ENCODE data around the gene CLDN17.

Gene CLDN17

GRCh38 chr21:30166171-30166570, 434 bp downstream of the CLDN17 start:
- TF ChIP-seq CEBPB (IDR thresholded peaks at IDR 0.05): no peak
- TF ChIP-seq TCF12 (IDR thresholded peaks at IDR 0.05; ENCODE audit: low read depth): no peak
- TF ChIP-seq RAD21 (IDR thresholded peaks at IDR 0.05; ENCODE audit: low read depth): no peak
- no peak for TF ChIP-seq EP300 (IDR thresholded peaks at IDR 0.05; ENCODE audit: borderline replicate concordance)
- no peak for TF ChIP-seq CREB1 (IDR thresholded peaks at IDR 0.05; ENCODE audit: low read depth)
- TF ChIP-seq TEAD4 (IDR thresholded peaks at IDR 0.05): no peak
- TF ChIP-seq YY1 (IDR thresholded peaks at IDR 0.05; ENCODE audit: low read depth): no peak
- TF ChIP-seq TAF1 (IDR thresholded peaks at IDR 0.05; ENCODE audit: low read depth): no peak
- TF ChIP-seq ZBTB7A (IDR thresholded peaks at IDR 0.05; ENCODE audit: low read depth): no peak
- no peak for TF ChIP-seq NFIC (IDR thresholded peaks at IDR 0.05)
- no peak for TF ChIP-seq MAX (IDR thresholded peaks at IDR 0.05)
- TF ChIP-seq, protein P1, sequence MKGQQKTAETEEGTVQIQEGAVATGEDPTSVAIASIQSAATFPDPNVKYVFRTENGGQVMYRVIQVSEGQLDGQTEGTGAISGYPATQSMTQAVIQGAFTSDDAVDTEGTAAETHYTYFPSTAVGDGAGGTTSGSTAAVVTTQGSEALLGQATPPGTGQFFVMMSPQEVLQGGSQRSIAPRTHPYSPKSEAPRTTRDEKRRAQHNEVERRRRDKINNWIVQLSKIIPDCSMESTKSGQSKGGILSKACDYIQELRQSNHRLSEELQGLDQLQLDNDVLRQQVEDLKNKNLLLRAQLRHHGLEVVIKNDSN (IDR thresholded peaks at IDR 0.05): no peak

- no peak for TF ChIP-seq ZBTB7A (IDR thresholded peaks at IDR 0.05; ENCODE audit: low read depth)
- TF ChIP-seq EGR1 (IDR thresholded peaks at IDR 0.05): no peak
- no peak for TF ChIP-seq TEAD4 (IDR thresholded peaks at IDR 0.05)
- no peak for TF ChIP-seq TCF12 (IDR thresholded peaks at IDR 0.05; ENCODE audit: low read depth)
- TF ChIP-seq, protein P2, sequence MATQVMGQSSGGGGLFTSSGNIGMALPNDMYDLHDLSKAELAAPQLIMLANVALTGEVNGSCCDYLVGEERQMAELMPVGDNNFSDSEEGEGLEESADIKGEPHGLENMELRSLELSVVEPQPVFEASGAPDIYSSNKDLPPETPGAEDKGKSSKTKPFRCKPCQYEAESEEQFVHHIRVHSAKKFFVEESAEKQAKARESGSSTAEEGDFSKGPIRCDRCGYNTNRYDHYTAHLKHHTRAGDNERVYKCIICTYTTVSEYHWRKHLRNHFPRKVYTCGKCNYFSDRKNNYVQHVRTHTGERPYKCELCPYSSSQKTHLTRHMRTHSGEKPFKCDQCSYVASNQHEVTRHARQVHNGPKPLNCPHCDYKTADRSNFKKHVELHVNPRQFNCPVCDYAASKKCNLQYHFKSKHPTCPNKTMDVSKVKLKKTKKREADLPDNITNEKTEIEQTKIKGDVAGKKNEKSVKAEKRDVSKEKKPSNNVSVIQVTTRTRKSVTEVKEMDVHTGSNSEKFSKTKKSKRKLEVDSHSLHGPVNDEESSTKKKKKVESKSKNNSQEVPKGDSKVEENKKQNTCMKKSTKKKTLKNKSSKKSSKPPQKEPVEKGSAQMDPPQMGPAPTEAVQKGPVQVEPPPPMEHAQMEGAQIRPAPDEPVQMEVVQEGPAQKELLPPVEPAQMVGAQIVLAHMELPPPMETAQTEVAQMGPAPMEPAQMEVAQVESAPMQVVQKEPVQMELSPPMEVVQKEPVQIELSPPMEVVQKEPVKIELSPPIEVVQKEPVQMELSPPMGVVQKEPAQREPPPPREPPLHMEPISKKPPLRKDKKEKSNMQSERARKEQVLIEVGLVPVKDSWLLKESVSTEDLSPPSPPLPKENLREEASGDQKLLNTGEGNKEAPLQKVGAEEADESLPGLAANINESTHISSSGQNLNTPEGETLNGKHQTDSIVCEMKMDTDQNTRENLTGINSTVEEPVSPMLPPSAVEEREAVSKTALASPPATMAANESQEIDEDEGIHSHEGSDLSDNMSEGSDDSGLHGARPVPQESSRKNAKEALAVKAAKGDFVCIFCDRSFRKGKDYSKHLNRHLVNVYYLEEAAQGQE (IDR thresholded peaks at IDR 0.05; ENCODE audit: low read depth): no peak
- TF ChIP-seq, protein P1 (IDR thresholded peaks at IDR 0.05): no peak
- TF ChIP-seq FOXM1 (IDR thresholded peaks at IDR 0.05; ENCODE audit: borderline replicate concordance, low read depth): no peak
- no peak for TF ChIP-seq NFIC (IDR thresholded peaks at IDR 0.05)
Observed at GRCh38 chr21:30164796-30165195, 1.8 kb downstream of the CLDN17 start.

DNA sequence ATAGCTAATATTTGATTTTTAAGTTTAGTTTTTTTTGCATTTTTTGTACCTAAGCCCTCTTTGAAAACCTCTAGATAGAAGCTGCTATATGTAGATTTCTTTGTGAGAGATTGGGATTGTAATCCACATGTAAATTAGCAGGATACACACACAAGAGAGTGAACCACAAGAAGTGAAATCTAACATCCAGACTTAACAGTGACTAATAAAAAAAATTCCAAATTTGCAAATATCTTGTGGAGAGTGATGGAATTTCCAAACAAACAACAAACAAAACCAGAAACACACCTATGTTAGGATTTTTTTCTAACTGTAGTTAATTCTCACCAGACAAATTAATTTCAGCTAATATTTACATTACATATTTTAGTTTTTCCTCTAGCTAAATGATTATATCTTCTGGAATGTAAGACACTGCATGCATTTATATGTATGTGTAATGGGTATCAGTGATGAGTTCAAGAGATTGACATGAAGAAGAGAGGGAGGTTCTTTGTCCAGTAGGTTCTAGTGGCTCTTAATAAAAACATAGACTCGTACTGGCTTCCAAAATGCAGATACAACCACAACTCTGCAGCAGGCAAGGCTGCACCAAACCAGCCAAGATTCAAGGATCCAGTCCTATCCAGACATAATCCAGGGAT, 12.8 kb downstream of the CLDN17 start:
- no peak for TF ChIP-seq EGR1 (IDR thresholded peaks at IDR 0.05)
- no peak for TF ChIP-seq NFIC (IDR thresholded peaks at IDR 0.05)
- TF ChIP-seq TCF12 (IDR thresholded peaks at IDR 0.05; ENCODE audit: low read depth): no peak
- no peak for TF ChIP-seq CREB1 (IDR thresholded peaks at IDR 0.05; ENCODE audit: low read depth)
- no peak for TF ChIP-seq MAX (IDR thresholded peaks at IDR 0.05)
- no peak for TF ChIP-seq FOXM1 (IDR thresholded peaks at IDR 0.05; ENCODE audit: borderline replicate concordance, low read depth)
- TF ChIP-seq EP300 (IDR thresholded peaks at IDR 0.05; ENCODE audit: borderline replicate concordance): no peak
- no peak for TF ChIP-seq TEAD4 (IDR thresholded peaks at IDR 0.05)
- TF ChIP-seq TAF1 (IDR thresholded peaks at IDR 0.05; ENCODE audit: low read depth): no peak
- no peak for TF ChIP-seq YY1 (IDR thresholded peaks at IDR 0.05; ENCODE audit: low read depth)
- TF ChIP-seq, protein P2 (IDR thresholded peaks at IDR 0.05; ENCODE audit: low read depth): no peak
- TF ChIP-seq, protein P1 (IDR thresholded peaks at IDR 0.05): no peak
- no peak for TF ChIP-seq ZBTB7A (IDR thresholded peaks at IDR 0.05; ENCODE audit: low read depth)
- no peak for TF ChIP-seq CEBPB (IDR thresholded peaks at IDR 0.05)
- no peak for TF ChIP-seq RAD21 (IDR thresholded peaks at IDR 0.05; ENCODE audit: low read depth)

GRCh38 chr21:30152792-30153191, 13.8 kb downstream of the CLDN17 start:
- TF ChIP-seq FOXM1 (IDR thresholded peaks at IDR 0.05; ENCODE audit: borderline replicate concordance, low read depth): no peak
- no peak for TF ChIP-seq TEAD4 (IDR thresholded peaks at IDR 0.05)
- no peak for TF ChIP-seq CREB1 (IDR thresholded peaks at IDR 0.05; ENCODE audit: low read depth)
- no peak for TF ChIP-seq EP300 (IDR thresholded peaks at IDR 0.05; ENCODE audit: borderline replicate concordance)
- no peak for TF ChIP-seq MAX (IDR thresholded peaks at IDR 0.05)
- no peak for TF ChIP-seq TCF12 (IDR thresholded peaks at IDR 0.05; ENCODE audit: low read depth)
- TF ChIP-seq, protein P2 (IDR thresholded peaks at IDR 0.05; ENCODE audit: low read depth): no peak

Measured in Ishikawa (cell line).